Chondrocyte (in vitro differentiated cells): ENCODE measurements around the gene ATPAF1. TPM values are rescaled to one million over a fixed set of nuclear protein-coding genes. Genes with fewer than 3 reads are reported as not detected.

Experiments
- DNase-seq: peaks from one replicate; pipeline ENCODE4 v3.0.0; 2021; ENCODE audit warnings: mixed read lengths, low spot score
- H3K27ac Mint-ChIP-seq: one replicate; pipeline ENCODE4 v1.8.0; 2021; ENCODE audit warnings: mild to moderate bottlenecking, moderate library complexity, mixed read lengths; ENCODE audit not compliant: unreplicated experiment
- H3K27me3 Mint-ChIP-seq: 2 replicates; pipeline ENCODE4 v1.8.0; 2021; ENCODE audit warnings: low read depth, mixed read lengths
- H3K36me3 Mint-ChIP-seq: 2 replicates; pipeline ENCODE4 v1.8.0; 2021; ENCODE audit warnings: low read depth, mixed read lengths
- H3K4me1 Mint-ChIP-seq: 2 replicates; pipeline ENCODE4 v1.8.0; 2021; ENCODE audit warnings: low read depth, mild to moderate bottlenecking, mixed read lengths
- H3K4me3 Mint-ChIP-seq: one replicate; pipeline ENCODE4 v1.8.0; 2021; ENCODE audit warnings: mild to moderate bottlenecking, moderate library complexity, mixed read lengths; ENCODE audit not compliant: unreplicated experiment
- H3K9me3 Mint-ChIP-seq: 2 replicates; pipeline ENCODE4 v1.8.0; 2021; ENCODE audit warnings: low read depth, mixed read lengths
- CTCF ChIP-seq: fragments of 200-600 bp; sonication (generic); IDR thresholded peaks from 2 replicates; pipeline ENCODE4 v1.5.0; 2021; ENCODE audit warnings: antibody characterized with exemption, mild to moderate bottlenecking, moderate library complexity
- total RNA-seq: library from RNA; stranded (reverse); gene quantifications from 3 replicates; pipeline ENCODE4 v1.2.1, GENCODE V29; 2021

Gene ATPAF1
- total RNA-seq, 1 donor from 2014 or later = 22.9 TPM

- no peak for DNase-seq
- TF ChIP-seq CTCF = no peak
- Mint-ChIP-seq H3K9me3 (no peaks in the 10 kb centered on the region), H3K36me3 (peaks cover 1% of the 10 kb centered on the region), H3K4me3 (no peak overlapping the region), H3K27me3 (no peaks in the 10 kb centered on the region), H3K27ac (no peak overlapping the region), H3K4me1 (peaks cover 10% of the 10 kb centered on the region)
Measured at GRCh38 chr1:46623743-46624644, 44.2 kb downstream of the ATPAF1 start.

- peak; percentile 72 for TF ChIP-seq CTCF
- Mint-ChIP-seq H3K4me3 (no peak overlapping the region), H3K36me3 (no peaks in the 10 kb centered on the region), H3K9me3 (no peaks in the 10 kb centered on the region), H3K27ac (no peak overlapping the region), H3K4me1 (peaks cover 10% of the 10 kb centered on the region), H3K27me3 (no peaks in the 10 kb centered on the region)
- DNase-seq = no peak
Measured at GRCh38 chr1:46622344-46622743, 45.8 kb downstream of the ATPAF1 start.

- Mint-ChIP-seq H3K4me1 (peaks cover 14% of the 10 kb centered on the region), H3K4me3 (no peak overlapping the region), H3K9me3 (no peaks in the 10 kb centered on the region), H3K27ac (no peak overlapping the region), H3K36me3 (no peaks in the 10 kb centered on the region), H3K27me3 (no peaks in the 10 kb centered on the region)
- TF ChIP-seq CTCF = no peak
- DNase-seq = no peak
Measured at GRCh38 chr1:46621930-46622329, 46.2 kb downstream of the ATPAF1 start.

GRCh38 chr1:46619656-46620258 lies 48.4 kb downstream of the ATPAF1 start:
- Mint-ChIP-seq H3K27ac (no peak overlapping the region), H3K9me3 (no peaks in the 10 kb centered on the region), H3K27me3 (no peaks in the 10 kb centered on the region), H3K36me3 (no peaks in the 10 kb centered on the region), H3K4me1 (peaks cover 30% of the 10 kb centered on the region), H3K4me3 (no peak overlapping the region)
- no peak for DNase-seq
- no peak for TF ChIP-seq CTCF

GRCh38 chr1:46618754-46619415 lies 49.3 kb downstream of the ATPAF1 start:
- Mint-ChIP-seq H3K9me3 (no peaks in the 10 kb centered on the region), H3K27me3 (no peaks in the 10 kb centered on the region), H3K4me1 (peaks cover 38% of the 10 kb centered on the region), H3K27ac (no peak overlapping the region), H3K36me3 (no peaks in the 10 kb centered on the region), H3K4me3 (no peak overlapping the region)
- DNase-seq = no peak
- no peak for TF ChIP-seq CTCF
